Measurements from ENCODE around the gene SLC35B2. TPM values are rescaled to one million over a fixed set of nuclear protein-coding genes. Genes with fewer than 3 reads are reported as not detected.

SLC35B2 gene
- total and polyA plus RNA-seq, 9 of the 15 experiments (the other 6 are each of a cell fraction or from before 2014, with no cell fraction given): 14.5 to 59.1 (median 47.1) TPM

DNA sequence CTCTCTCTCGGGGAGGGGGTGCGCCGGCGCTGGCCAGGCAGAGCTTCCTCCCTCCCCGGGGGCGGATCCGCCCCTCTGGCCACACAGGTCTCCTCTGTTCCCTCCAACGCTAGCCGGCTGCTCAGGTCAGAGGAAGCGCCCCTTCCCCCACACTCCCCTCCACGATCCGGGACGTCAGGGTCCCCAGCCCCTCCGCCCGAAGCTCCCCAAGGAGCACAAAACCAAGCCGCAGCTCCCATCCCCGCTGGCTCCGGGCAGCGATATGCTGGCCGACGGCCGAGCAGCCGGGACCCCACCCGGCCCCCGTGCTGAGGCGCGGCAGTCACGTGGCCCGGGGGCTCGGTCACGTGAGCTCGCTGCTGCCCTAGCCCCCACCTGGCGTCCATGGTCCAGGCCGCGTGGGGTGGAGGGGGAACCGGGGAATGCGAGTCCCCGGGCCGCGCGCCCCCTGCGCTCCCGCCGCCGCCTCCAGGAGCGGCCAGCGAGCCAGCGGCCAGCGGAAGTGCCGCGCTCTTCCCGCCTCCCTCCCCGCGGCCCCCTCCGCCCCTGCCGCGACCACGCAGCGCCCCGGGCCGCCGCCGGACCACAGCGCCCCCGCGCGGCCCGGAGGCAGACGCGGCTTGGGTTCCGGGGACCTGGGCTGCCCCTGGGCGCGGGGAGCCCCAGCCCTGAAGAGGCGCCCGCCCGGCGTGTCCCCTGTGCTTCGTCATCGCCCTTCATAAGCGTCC lies at the start of gene SLC35B2 (continued):
- TF ChIP-seq ZBTB7A (IDR thresholded peaks at IDR 0.05; ENCODE audit: borderline replicate concordance, control insufficient read depth, low read depth, low read length): peak; percentile 97
- no peak for TF ChIP-seq IRF2 (CRISPR knock-in tag; IDR thresholded peaks at IDR 0.05)
- TF ChIP-seq, protein P1, sequence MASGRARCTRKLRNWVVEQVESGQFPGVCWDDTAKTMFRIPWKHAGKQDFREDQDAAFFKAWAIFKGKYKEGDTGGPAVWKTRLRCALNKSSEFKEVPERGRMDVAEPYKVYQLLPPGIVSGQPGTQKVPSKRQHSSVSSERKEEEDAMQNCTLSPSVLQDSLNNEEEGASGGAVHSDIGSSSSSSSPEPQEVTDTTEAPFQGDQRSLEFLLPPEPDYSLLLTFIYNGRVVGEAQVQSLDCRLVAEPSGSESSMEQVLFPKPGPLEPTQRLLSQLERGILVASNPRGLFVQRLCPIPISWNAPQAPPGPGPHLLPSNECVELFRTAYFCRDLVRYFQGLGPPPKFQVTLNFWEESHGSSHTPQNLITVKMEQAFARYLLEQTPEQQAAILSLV (tag; IDR thresholded peaks at IDR 0.05): no peak
- TF ChIP-seq, protein P2, sequence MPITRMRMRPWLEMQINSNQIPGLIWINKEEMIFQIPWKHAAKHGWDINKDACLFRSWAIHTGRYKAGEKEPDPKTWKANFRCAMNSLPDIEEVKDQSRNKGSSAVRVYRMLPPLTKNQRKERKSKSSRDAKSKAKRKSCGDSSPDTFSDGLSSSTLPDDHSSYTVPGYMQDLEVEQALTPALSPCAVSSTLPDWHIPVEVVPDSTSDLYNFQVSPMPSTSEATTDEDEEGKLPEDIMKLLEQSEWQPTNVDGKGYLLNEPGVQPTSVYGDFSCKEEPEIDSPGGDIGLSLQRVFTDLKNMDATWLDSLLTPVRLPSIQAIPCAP (CRISPR knock-in tag; IDR thresholded peaks at IDR 0.05; ENCODE audit: borderline replicate concordance): peak; percentile 55; the same call in 1 of the 2 replicates
- TF ChIP-seq MAZ (CRISPR knock-in tag; conservative IDR thresholded peaks at IDR 0.05 in 1 of 2, IDR thresholded peaks at IDR 0.05 in 1 of 2): peak; percentile 97 to 99
- TF ChIP-seq TSC22D4 (tag; IDR thresholded peaks at IDR 0.05): no peak
- TF ChIP-seq, protein P3, sequence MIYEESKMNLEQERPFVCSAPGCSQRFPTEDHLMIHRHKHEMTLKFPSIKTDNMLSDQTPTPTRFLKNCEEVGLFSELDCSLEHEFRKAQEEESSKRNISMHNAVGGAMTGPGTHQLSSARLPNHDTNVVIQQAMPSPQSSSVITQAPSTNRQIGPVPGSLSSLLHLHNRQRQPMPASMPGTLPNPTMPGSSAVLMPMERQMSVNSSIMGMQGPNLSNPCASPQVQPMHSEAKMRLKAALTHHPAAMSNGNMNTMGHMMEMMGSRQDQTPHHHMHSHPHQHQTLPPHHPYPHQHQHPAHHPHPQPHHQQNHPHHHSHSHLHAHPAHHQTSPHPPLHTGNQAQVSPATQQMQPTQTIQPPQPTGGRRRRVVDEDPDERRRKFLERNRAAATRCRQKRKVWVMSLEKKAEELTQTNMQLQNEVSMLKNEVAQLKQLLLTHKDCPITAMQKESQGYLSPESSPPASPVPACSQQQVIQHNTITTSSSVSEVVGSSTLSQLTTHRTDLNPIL (CRISPR knock-in tag; IDR thresholded peaks at IDR 0.05): no peak
- TF ChIP-seq ZNF311 (CRISPR knock-in tag; IDR thresholded peaks at IDR 0.05): no peak
- peak; percentile 87 for TF ChIP-seq CREM (IDR thresholded peaks at IDR 0.05; ENCODE audit: low read depth)
- no peak for TF ChIP-seq EHMT2 (IDR thresholded peaks at IDR 0.05)
- 0 out of 2 replicates have a peak, but pooled peaks have one; percentile 65 for TF ChIP-seq ETV5 (CRISPR knock-in tag; IDR thresholded peaks at IDR 0.05; ENCODE audit: low read depth)
- TF ChIP-seq ETV6 (IDR thresholded peaks at IDR 0.05; ENCODE audit: borderline replicate concordance in 1 of 2, low read depth in 2 of 2, low read length in 1 of 2): no peak
- no peak for TF ChIP-seq ETV6 (CRISPR knock-in tag; IDR thresholded peaks at IDR 0.05; ENCODE audit: borderline replicate concordance)
- no peak for TF ChIP-seq NFYB (IDR thresholded peaks at IDR 0.05; ENCODE audit: extremely low read depth, insufficient read length)
- no peak for TF ChIP-seq ARID2 (IDR thresholded peaks at IDR 0.05)

All from K562 (cell line).